Stimulated activated CD4-positive, alpha-beta T cell treated with anti-CD3 and anti-CD28 coated beads, Interleukin-15, amount 100 ng/mL, for 1 hour (primary cell): ENCODE data around the gene IBSP.

Experiments used
- DNase-seq, 2 donors: peaks; one replicate each; pipeline ENCODE4 v3.0.0-alpha.2; 2020; ENCODE audit warnings: low read depth in 1 of 2, low spot score in 1 of 2

Gene IBSP

GRCh38 chr4:87799301-87800113 is at the start of gene IBSP:
IBSP (plus strand) TSS chr4:87799554; CDS start chr4:87802362, 2,808 bp downstream.
- no peak for DNase-seq

DNA sequence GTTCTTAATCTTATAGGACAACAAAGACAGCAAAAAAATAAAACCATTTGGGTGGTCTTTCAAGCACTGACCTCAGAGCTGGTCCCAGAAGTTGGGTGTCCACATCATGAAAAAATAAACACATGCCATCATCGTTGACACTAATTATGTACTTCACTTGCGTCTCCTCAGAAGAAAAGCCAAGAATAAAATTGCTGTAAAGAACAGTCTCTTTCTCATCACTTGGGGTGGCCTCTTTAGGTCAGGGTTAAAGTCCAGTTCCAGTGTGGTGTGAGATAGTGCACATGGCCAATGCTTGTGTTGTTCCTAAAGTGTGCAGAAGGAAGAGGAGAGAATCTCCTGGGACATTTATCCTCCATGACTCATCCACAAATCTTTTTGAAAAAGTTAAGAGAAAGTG is 49.5 kb upstream of the IBSP start:
- no peak for DNase-seq

- DNase-seq = no peak
Observed at GRCh38 chr4:87758270-87758669, 41.1 kb upstream of the IBSP start.

- no peak for DNase-seq
Observed at GRCh38 chr4:87762311-87762710, 37.0 kb upstream of the IBSP start.

- no peak for DNase-seq
Observed at GRCh38 chr4:87781569-87781968, 17.8 kb upstream of the IBSP start.

DNA sequence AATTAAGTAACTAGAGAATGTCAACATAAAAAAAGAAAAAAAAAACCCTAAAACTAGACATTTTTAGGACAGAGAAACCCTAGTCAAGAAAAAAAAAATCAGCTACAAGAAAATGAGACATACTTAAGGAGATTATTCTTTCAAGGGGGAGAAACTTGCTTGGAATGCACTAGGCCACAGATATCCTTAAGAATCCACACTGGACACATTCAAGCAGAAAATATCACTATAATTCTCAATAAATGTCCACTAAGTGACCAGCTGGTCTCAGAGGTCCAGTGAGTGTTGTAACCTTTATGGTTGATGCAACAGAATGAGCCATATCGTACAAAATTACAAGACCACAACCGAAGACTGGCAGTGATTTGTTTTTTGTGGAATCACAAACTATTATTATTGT is 15.6 kb upstream of the IBSP start:
- DNase-seq = no peak

- DNase-seq = no peak
Observed at GRCh38 chr4:87785731-87786509, 13.4 kb upstream of the IBSP start.

- DNase-seq = no peak
Observed at GRCh38 chr4:87802858-87803257, 3.5 kb downstream of the IBSP start.

DNA sequence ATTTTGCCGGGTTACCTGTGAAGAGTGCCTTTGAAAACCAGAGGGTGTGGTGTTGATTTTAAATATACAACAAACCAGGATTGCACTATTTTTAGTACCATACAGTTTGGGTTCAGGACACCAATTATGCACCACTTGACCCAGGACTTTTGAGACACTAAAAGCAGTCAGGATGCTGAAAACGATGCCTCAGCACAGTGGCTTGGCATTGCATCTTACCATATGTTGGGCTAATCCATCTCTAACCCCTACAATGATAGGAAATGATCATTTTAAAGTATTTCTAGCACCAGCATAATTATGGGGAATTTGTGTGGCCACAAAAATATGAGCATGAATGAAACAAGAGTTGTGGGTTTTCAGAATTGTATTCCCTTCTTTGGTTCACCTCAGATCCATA is 4.1 kb downstream of the IBSP start:
- DNase-seq = no peak

GRCh38 chr4:87804871-87805270 is 5.5 kb downstream of the IBSP start:
- no peak for DNase-seq

GRCh38 chr4:87805971-87806370 is 6.6 kb downstream of the IBSP start:
- no peak for DNase-seq

- no peak for DNase-seq
Observed at GRCh38 chr4:87806520-87806919, 7.2 kb downstream of the IBSP start.

- no peak for DNase-seq
Observed at GRCh38 chr4:87807402-87807801, 8.0 kb downstream of the IBSP start.

GRCh38 chr4:87811977-87812376 is 12.6 kb downstream of the IBSP start:
- DNase-seq = no peak

DNA sequence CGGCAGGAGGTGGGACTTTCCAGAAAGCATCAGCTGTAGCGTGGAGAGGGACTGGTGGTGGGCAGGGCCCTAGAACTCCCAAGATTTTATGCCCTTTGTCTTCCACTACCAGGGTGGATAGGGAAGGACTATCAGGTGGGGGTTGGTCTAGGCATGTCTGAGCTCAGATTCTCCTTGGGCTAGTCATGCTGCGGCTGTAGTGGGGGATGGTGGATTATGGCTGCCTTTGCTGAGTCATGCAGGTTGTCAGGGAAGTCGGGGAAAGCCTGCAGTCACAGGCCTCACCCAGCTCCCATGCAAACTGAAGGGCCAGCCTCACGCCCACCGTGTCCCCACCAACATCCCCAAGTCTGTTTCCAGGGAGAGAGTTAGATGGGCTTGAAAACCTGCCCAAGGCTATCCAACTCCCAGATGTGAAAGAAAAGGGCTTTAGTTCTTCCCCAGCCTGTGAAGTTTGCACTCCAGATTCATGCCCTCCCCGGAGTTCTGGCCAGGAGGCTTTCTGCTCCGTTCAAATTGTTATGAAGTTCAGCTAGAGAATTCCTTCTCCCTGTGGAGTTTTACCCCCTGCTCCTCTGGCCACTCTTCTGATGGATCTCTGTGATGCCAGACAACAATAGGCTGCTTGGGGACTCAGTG is 20.0 kb downstream of the IBSP start:
- DNase-seq = no peak

DNA sequence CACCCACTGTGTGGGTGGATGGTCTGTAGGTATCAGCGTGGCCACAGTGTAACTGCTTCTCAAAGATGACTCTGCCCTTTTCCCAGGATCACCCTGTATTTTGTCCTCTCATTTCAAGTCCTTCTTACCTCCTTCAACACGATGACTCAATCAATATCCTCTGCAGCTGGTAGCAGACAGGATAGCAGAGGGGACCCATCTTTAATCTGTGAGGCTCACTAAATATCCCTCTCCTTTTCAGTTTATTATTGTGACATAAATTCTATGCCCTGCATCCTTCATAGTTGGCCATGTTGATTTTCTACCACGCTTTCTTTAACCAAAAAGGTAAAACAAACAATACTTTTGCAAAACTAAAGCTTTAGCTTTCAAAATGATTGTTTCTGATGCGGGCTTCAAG is 23.8 kb downstream of the IBSP start:
- no peak for DNase-seq

GRCh38 chr4:87823724-87824123 is 24.4 kb downstream of the IBSP start:
- no peak for DNase-seq

DNA sequence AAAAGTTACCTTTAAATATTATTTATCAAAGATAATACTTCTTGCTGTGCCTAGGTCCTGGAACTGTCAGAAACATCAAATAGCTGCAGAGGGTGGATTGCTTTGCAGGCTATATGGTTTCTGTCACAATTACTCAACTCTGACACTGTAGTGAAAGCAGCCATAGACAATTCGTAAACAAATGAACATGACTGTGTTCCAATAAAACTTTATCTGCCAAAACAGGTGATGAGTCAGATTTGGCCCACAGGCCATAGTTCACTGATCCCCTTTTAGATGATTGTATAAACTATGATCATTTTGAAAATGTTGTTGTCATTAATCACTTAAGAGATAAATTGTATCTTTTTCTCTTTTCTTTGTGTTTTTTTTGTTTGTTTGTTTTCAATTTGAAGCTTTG is 25.0 kb downstream of the IBSP start:
- no peak for DNase-seq

DNA sequence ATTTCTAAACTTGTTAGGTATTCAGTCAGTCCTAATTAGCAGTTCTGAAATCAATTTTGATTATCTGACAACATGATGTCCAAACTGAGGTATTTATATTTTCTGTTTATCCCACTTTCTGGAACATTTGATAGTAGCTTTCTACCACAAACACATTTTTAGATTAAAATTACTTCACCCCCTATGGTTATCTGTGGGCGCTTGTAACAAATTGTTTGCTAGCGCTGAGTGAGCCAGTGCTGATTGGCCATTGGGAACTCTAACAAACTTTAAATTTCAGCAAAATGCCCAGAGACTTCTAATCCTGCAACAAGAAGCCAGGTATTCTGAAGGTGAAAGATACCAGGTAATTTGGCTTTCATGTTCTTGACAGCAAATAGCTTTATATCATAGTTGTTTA is 33.3 kb downstream of the IBSP start, which contains the start of gene MEPE:
Gene MEPE (plus strand): TSS at position 301 of the 400 bp plus-strand sequence. CDS start 1,746 bp downstream, outside the sequence.
- no peak for DNase-seq

DNA sequence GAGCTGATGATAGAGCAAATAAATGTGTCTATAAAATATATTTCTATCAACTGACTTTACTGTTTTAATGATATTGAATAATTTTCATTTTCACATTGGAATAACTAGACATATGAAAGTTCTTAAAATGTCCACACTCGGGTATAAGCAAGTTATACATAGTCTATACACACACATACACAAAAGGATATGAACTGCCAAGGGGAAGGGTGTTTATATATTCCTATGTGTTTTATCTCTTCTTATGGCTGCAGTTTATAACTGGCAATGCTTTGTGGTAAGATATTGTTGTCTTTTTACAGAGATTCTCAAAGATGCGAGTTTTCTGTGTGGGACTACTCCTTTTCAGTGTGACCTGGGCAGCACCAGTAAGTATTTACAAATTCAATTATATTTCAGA is 35.0 kb downstream of the IBSP start:
- no peak for DNase-seq

GRCh38 chr4:87835197-87835596 is 35.8 kb downstream of the IBSP start:
- no peak for DNase-seq

DNA sequence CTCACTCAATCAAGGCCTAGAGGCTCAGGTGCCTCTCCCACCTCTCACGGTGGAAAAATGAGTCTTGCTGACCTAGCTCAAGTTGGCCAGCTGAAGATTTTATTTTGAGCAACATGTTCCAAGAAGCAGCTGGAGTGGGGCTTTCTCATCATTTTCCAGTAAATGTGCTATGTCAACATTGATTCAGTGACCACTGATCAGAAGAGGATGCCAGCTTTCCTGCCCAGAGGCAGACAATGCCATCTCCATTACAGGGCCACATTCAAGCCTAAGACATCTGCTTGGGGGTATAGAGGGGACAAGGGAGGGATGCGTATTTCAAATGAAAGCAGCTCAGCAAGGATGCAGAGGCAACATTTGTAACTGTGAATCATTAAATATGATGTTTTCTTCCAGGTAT is 36.4 kb downstream of the IBSP start:
- no peak for DNase-seq
